GF-D8 (cell line): ENCODE results near the gene NCK2.

Experiments used
- DNase-seq: peaks from one replicate; lab custom pipeline; 2025; lab: John Stamatoyannopoulos, UW

Gene NCK2

GRCh38 chr2:105736145-105736544 is 8.6 kb upstream of the NCK2 start:
- DNase-seq, result no peak

DNA sequence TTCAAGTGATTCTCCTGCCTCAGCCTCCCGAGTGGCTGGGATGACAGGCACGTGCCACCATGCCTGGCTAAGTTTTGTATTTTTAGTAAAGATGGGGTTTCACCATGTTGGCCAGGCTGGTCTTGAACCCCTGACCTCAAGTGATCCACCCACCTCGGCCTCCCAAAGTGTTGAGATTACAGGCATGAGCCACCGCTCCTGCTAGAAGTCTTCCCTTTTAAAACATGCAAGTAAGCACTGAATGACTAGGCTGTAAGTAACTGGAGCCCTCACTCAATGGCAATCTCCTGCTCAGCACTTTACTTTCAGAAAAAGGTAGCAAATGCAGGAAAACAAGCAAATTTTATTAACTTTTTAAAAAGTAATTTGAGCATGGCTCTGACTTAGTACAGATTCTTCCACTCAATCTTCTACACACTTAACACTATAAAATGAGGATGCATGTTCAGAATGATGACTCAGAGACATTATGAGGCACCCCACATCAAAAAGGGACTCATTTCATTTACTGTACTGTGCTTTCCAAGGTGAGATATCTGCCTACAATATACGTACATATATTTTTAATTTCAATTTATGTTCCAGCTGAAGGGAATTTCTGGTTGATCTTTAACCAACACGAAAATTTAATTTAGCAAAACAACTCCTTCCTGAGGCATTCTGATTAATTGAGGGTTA is 6.6 kb upstream of the NCK2 start:
- DNase-seq, result no peak

DNA sequence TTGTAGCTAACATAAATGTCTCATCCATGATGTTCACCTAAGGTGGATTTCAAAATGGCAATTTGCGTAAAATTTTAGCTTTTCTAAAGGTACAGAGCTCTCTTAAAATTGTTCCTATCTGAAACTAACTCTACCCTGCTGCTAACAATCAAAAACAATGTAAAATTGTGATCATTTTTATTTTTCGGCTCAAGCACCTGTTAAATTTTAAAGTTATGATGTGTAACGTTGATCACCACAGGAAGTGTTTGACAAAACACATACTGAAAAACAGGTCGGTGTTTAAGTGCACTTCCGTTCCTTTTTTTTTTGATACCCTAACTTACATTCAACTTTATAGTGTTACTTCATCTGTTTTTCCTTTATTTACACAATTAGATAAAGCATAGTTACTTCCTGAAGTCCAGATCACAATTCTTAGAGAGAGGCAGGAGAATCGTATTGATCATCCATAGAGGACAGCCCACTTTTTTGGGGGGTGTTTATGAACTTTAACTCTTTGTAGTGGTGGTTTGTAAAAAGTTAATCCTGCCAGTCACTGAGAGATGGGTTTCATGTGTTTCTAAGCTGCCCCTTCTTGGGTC is 6.0 kb upstream of the NCK2 start:
- no peak for DNase-seq

DNA sequence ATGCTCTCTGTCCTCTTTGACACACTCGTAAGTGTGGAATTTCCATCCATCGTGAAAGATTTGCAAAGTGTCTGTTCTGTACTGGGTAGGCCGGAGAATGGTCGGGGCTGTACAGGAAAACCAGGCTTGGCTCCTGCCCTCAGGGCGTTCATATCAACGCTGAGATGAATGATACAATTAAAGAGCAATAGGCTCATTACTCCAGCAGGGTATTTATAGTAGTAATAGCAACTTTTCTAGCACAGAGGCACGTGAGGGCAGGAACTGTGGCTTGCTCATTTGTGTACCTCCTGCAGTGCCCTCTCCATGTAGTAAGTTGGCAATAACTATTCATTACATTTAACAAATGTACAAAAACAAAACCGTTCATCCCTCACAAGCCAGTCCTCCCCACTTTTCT is 5.3 kb upstream of the NCK2 start:
- no peak for DNase-seq

DNA sequence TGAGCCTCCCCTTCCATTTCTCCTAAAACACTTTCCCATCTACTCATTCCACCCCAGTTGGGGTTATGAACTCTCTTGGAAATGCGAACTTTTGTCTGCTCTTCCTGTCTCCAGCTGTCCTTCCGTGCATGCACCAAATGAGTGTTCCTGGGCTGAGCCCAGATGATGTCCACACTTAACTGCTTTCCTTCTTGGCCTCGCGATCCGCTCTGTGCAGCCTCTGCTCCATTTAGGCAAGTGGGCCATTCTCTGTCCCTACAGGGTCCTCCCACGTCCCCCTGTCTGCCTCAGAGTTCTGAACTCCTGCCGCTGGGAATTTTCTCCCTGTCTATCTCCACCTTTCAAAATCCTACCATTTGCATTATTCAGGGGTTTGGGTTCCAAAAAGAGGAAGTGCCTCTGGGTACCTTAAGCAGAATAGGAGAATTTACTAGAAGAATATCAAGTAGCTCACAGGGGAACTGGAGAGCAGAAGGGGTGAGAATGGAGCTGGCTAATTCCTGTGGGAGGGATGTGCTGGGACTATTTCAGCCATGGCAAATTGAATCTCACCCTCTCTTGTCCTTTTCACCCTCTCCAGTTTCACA is 4.7 kb upstream of the NCK2 start:
- no peak for DNase-seq

DNA sequence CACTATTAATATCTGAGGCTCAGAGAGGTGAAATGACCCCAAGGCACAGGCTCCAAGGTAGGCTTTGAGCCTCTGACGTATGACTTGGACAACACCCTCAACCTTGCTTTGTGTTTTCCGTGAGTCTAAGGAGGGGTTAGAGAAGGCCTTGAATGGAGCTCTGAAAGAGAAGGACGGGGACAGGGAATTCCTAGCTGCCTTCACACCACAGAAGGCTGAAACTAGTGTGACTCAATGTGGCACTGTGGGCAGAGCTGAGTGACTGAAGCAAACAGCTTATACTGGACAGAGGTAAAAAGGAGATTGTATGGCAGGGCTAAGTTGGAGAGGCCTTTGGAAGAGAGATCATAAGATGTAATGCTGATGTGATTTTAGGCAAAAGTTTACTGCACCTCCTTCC is 3.5 kb upstream of the NCK2 start:
- DNase-seq, result no peak

DNA sequence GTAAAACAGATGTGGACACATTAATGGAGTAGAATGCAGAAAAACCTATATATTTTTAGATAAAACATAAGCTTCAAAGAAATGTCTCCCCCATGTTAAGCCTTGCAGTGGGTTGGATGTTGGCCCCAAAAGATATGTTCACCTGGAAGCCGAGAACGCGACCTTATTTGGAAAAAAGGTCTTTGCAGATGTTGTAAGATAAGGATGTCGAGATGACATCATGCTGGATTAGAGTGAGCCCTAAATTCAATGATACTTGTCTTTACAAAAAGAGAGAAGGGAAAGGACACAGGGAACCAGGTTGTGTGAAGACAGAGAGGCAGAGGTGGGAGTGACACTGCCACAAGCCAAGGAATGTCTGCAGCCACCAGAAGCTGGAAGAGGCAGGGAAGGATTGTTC is 3.1 kb upstream of the NCK2 start:
- no peak for DNase-seq

DNA sequence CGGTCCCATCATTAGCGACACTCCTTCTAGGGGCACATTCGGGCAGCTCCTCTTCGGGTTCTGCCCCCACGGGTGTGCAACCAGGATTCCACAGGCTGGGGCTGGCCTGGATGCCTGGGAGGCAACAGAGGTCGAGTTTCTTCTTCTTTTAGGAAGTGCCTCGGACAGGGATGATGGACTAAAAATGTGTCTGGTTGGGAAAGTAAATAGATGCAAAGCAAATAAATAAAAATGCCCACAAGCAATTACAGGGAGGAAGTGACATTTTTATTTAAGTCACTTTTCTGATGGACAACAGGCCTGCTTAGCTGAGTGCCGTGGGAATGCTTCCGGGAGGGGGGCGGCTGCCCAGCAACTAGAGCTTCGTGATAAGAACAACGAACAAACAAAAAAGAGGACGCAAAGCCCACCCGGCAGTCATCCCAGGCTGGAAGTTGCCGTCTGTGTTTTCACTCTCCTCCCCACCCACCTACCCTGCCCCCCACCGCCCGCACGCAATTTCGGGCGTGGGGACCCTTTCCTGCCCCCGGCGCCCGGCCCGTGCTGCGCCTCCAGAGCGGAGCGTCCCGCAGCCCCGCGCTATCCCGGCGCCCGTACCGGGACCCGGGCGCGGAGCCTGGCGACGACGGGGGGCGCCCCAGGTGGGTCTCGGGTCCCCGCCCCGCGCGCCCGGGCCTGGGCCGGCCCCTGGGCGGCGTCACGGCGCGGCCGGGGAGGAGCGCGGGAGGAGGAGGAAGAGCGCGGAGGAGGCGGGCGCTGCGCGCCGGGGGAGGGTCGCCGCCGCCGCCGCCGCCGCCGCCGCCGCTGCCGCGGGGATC is 412 bp upstream of the NCK2 start:
- DNase-seq, result no peak

- DNase-seq, result no peak
Observed at GRCh38 chr2:105746177-105747080, 1.7 kb downstream of the NCK2 start.

DNA sequence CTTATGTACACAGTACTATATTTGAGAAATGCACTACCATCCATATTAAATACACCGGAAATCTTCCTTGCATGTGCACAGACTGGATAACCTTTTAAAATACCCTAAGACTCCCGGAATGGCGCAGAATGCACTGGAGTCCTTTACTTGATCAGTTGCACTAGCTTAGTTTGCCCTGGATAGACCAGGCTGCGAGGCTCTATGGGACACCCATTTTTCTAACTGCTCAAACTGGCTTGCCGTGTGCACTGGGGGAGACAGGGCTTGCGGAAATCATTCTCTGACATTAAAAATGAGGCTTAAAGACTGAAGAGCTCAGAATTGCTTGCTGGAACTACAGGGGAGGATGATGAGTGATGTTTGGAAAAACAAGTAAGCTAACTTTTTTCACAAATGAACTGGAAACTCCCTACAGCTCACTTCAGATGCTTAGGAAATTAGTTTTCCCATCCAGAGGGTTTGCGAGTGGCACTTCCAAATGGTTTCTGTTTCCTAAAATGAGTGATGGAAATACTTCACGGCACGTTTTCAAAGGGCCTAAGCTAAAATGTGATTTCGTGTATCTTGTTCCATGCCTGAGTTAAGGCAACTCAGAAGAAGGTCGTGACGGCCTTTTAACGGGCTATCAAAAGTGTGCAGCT is 2.7 kb downstream of the NCK2 start:
- DNase-seq, result no peak

GRCh38 chr2:105747991-105748390 is 3.3 kb downstream of the NCK2 start:
- no peak for DNase-seq

GRCh38 chr2:105748566-105748965 is 3.9 kb downstream of the NCK2 start:
- no peak for DNase-seq

DNA sequence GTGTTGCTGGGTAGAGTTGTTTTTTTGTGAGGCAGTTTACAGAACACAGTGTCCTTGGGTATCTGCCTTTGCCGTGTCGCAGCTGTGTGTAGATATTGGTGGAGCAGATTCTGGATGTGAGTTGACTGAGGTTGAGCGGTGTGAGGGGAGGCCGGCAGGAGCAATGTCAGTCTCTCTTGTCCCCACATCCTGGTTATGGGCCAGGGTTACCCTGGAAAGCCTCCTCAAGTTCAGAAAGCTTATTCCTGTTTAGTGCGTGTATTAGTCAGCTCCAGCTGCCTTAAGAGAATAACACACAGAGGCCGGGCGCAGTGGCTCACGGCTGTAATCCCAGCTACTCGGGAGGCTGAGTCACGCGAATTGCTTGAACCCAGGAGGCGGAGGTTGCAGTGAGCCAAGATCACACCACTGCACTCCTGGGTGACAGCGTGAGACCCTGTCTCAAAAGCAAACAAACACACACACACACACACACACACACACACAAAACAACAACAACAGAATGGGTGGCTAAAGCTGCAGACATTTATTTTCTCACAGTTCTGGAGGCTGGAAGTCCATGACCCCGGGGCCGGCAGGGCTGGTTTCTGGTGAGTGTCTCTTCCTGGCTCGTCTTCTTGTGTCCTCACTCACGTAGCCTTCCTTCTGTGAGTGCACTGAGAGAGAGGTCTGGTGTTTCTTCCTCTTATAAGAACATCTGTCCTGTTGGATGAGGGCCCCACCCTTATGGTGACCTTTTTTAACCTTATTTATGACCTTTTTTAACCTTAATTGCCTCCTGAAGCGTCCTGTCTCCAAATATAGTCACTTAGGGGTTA is 5.1 kb downstream of the NCK2 start:
- no peak for DNase-seq

GRCh38 chr2:105750735-105751134 is 6.0 kb downstream of the NCK2 start:
- no peak for DNase-seq

- no peak for DNase-seq
Observed at GRCh38 chr2:105751272-105751671, 6.6 kb downstream of the NCK2 start.

- DNase-seq, result no peak
Observed at GRCh38 chr2:105752691-105753358, 8.1 kb downstream of the NCK2 start.

DNA sequence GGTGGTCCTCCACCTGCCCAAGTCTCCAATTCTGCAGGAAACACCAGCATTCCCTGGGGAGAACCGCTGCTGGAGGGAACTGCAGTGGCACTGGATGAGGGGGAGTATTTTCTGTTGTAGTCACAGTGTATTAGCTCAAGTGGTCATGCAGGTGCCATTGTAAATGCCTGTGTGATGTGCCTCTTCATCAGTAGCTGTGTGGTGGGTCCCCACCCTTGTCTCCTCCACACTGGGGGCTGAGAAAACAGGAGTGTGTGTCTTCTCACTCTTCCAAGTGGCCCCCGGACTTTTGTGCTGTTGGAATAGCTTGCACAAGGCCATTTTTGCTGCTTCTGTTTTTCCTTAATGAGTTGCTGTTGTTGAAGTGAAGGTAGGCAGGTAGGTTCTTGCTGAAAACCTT is 8.7 kb downstream of the NCK2 start:
- DNase-seq, result no peak

DNA sequence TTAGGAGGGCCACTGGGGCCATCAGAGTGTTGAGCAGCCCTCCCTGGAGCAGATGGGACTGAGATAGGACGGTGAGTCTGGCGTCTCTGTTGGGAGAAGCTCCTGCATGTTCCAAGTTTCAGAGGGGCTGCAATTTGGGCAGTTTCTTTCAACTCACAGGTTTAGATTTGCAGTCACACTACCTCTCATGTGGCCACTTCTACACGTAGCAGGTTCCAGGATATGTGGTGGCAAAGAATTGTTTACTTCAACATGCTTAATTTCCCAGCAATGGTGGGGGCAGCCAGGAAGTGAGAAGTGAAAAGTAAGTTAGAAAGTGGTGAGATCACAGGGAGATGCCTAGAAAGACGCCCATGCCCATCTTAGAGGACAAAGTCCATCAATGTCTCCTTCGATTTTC is 9.3 kb downstream of the NCK2 start:
- no peak for DNase-seq

DNA sequence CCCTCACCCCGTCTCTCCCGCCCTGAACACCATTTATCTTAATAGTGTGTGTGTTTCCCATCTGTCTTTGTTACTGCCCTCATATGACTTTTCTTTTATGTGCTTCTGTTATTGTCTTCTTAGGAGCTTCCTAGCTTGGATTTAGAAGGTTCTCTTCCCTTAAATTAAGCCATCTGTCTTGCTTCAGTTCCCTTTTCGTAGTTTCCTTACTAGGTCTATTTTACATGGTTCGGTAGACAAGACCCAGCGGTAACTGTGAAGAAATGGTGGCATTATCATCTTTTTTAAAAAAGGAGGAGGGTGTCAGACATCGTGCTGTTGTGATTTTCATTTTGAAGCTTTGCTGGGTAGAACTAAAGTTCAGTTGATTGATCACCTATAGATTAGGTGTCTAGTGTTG is 10.3 kb downstream of the NCK2 start:
- no peak for DNase-seq

- DNase-seq, result no peak
Observed at GRCh38 chr2:105755895-105756294, 11.2 kb downstream of the NCK2 start.
